Transverse colon (tissue), 3 donors: ENCODE measurements around the gene ATP5PO.

ENCODE experiments used
- POLR2A ChIP-seq: fragments of 450-650 bp; IDR thresholded peaks from one replicate; pipeline ENCODE4 v1.6.1; 2016; ENCODE audit warnings: antibody characterized with exemption, mild to moderate bottlenecking, moderate library complexity
- TF ChIP-seq, protein P1 (sequence below), 5 experiments: fragments of 200-600 bp in 3 of 5; fragments of 450-650 bp in 2 of 5; sonication (generic) in 3 of 5; IDR thresholded peaks; 1 replicate in 2 of 5; 2 replicates in 3 of 5; pipeline ENCODE4 v1.5.1; 2016 to 2017; ENCODE audit warnings: antibody characterized with exemption in 5 of 5, inconsistent platforms in 3 of 5, mild to moderate bottlenecking in 2 of 5, moderate library complexity in 1 of 5

DNA sequence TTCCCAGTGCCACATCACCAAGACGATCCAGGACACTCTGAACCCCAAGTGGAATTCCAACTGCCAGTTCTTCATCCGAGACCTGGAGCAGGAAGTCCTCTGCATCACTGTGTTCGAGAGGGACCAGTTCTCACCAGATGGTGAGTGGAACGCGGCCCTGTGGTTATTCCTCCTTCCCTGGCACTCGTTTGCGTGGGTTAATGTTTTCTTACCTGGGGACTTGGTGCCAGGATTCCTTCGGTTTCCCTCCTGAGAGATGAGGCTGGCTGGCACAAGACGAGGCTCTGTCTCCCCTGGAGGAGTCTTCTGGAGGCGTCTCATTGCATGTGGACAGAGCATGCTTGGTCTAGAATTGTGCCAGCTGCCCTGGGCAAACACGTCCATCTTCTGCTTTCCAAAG, 29.3 kb downstream of the ATP5PO start:
- TF ChIP-seq, protein P1, sequence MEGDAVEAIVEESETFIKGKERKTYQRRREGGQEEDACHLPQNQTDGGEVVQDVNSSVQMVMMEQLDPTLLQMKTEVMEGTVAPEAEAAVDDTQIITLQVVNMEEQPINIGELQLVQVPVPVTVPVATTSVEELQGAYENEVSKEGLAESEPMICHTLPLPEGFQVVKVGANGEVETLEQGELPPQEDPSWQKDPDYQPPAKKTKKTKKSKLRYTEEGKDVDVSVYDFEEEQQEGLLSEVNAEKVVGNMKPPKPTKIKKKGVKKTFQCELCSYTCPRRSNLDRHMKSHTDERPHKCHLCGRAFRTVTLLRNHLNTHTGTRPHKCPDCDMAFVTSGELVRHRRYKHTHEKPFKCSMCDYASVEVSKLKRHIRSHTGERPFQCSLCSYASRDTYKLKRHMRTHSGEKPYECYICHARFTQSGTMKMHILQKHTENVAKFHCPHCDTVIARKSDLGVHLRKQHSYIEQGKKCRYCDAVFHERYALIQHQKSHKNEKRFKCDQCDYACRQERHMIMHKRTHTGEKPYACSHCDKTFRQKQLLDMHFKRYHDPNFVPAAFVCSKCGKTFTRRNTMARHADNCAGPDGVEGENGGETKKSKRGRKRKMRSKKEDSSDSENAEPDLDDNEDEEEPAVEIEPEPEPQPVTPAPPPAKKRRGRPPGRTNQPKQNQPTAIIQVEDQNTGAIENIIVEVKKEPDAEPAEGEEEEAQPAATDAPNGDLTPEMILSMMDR (IDR thresholded peaks at IDR 0.05) = no peak
- TF ChIP-seq POLR2A = no peak
